HepG2 (cell line): ENCODE measurements around the gene KCNH6. TPM values are rescaled to one million over a fixed set of nuclear protein-coding genes. Genes with fewer than 3 reads are reported as not detected.

Experiments
- ATAC-seq: fragments of 200-7000 bp; cut with Tn5 transposase; 3 replicates; pipeline ENCODE4 v1.9.1; 2020; ENCODE audit warnings: mild to moderate bottlenecking, moderate library complexity
- BruUV-seq: library from RNA; stranded (reverse); fragments of 400-500 nt; replicated peaks from 2 replicates; lab custom pipeline; 2021; lab: Mats Ljungman, UMichigan
- CTCF ChIA-PET: fragments of 300-600 bp; formaldehyde crosslinking; extraction: SDS; loops from one replicate; lab custom pipeline; 2021; ENCODE audit warnings: low total read pairs, inconsistent platforms, low intra/inter-chr PET ratio; lab: Yijun Ruan, JAX
- POLR2A ChIA-PET: fragments of 350-600 bp; sonication (Branson Sonifier 250); formaldehyde crosslinking; loops from one replicate; lab custom pipeline; 2020; ENCODE audit warnings: antibody characterized with exemption, inconsistent platforms; lab: Yijun Ruan, JAX
- DNase-seq: peaks from one replicate; pipeline ENCODE4 v3.0.0-alpha.2; 2015; ENCODE audit warnings: low spot score
- FAIRE-seq: peaks from 3 replicates; lab custom pipeline; 2011; peaks lifted over from hg19 to GRCh38; lab: Jason Lieb, UNC
- H2AFZ ChIP-seq: one replicate; pipeline ENCODE4 v1.6.1; 2011; ENCODE audit warnings: low read length, inconsistent platforms
- H3K27ac ChIP-seq: fragments of 300-600 bp; 3 replicates; pipeline ENCODE4 v1.8.0; 2011; ENCODE audit warnings: mixed run types, mild to moderate bottlenecking, mixed read lengths, low read length, inconsistent platforms; ENCODE audit not compliant: insufficient read depth; ENCODE audit errors: extremely low read length
- H3K27me3 ChIP-seq, 2 experiments: fragments of 200-600 bp in 1 of 2; 2 replicates in 1 of 2; 3 replicates in 1 of 2; pipeline versions ENCODE4 v1.6.0 to v1.8.0; 2011; ENCODE audit warnings: low read length in 2 of 2, mild to moderate bottlenecking in 2 of 2, moderate library complexity in 2 of 2, inconsistent platforms in 1 of 2; ENCODE audit not compliant: insufficient read depth in 2 of 2, control insufficient read depth in 1 of 2
- H3K36me3 ChIP-seq, 2 experiments: fragments of 200-600 bp in 1 of 2; replicated peaks in 1 of 2; 2 replicates in 1 of 2; 3 replicates in 1 of 2; pipeline versions ENCODE4 v1.5.1 to v1.8.0; 2011; ENCODE audit warnings: low read length in 2 of 2, inconsistent platforms in 1 of 2; ENCODE audit not compliant: insufficient read depth in 2 of 2, control insufficient read depth in 1 of 2
- H3K4me1 ChIP-seq: 2 replicates; pipeline ENCODE4 v1.5.1; 2012; ENCODE audit warnings: low read length, inconsistent platforms; ENCODE audit not compliant: insufficient read depth
- H3K4me2 ChIP-seq: 2 replicates; pipeline ENCODE4 v1.6.0; 2011; ENCODE audit warnings: low read depth, low read length, inconsistent platforms
- H3K4me3 ChIP-seq, 3 experiments: fragments of 200-600 bp in 1 of 3; sonication (generic), shearing (Covaris generic) in 1 of 3; replicated peaks in 1 of 3; 2 replicates each; pipeline ENCODE4 v1.5.1; 2011 to 2016; ENCODE audit warnings: low read length in 3 of 3, inconsistent platforms in 2 of 3, low read depth in 2 of 3, mild to moderate bottlenecking in 2 of 3, control low read depth in 1 of 3, mixed read lengths in 1 of 3; ENCODE audit not compliant: insufficient read depth in 1 of 3
- H3K79me2 ChIP-seq: one replicate; pipeline ENCODE4 v1.6.1; 2011; ENCODE audit warnings: low read length, inconsistent platforms; ENCODE audit not compliant: insufficient read depth
- H3K9ac ChIP-seq: 2 replicates; pipeline ENCODE4 v1.6.0; 2011; ENCODE audit warnings: mild to moderate bottlenecking, low read depth, low read length, inconsistent platforms; ENCODE audit not compliant: insufficient read depth
- H3K9me3 ChIP-seq: 2 replicates; pipeline ENCODE4 v1.5.1; 2012; ENCODE audit warnings: mild to moderate bottlenecking, low read length
- H4K20me1 ChIP-seq: 2 replicates; pipeline ENCODE4 v1.6.0; 2011; ENCODE audit warnings: inconsistent platforms, mild to moderate bottlenecking, low read length, moderate library complexity; ENCODE audit not compliant: insufficient read depth
- CC2D1A ChIP-seq: sonication (generic); formaldehyde crosslinking; IDR thresholded peaks from 2 replicates; pipeline ENCODE4 v1.8.1; 2023; ENCODE audit warnings: mild to moderate bottlenecking, missing genetic modification reagents
- ESRRA ChIP-seq: sonication (generic); formaldehyde crosslinking; IDR thresholded peaks from 2 replicates; pipeline ENCODE4 v1.5.1; 2020; ENCODE audit warnings: mild to moderate bottlenecking, low read depth, missing genetic modification reagents
- PCBP2 ChIP-seq: fragments of 200-400 bp; formaldehyde crosslinking; optimal IDR thresholded peaks from 2 replicates; pipeline ENCODE3; 2018; ENCODE audit warnings: low read length, low read depth; ENCODE audit not compliant: poor library complexity, severe bottlenecking
- PRDM4 ChIP-seq: sonication (generic); formaldehyde crosslinking; IDR thresholded peaks from 2 replicates; pipeline ENCODE4 v1.9.0; 2021; ENCODE audit warnings: missing genetic modification reagents, borderline replicate concordance
- ZNF251 ChIP-seq: sonication (generic); formaldehyde crosslinking; IDR thresholded peaks from 2 replicates; pipeline ENCODE4 v1.9.0; 2021; ENCODE audit warnings: mild to moderate bottlenecking, missing genetic modification reagents
- ZNF263 ChIP-seq: sonication (generic); formaldehyde crosslinking; IDR thresholded peaks from 2 replicates; pipeline ENCODE4 v1.4.0; 2020; ENCODE audit warnings: missing genetic modification reagents
- ZNF746 ChIP-seq: sonication (generic); formaldehyde crosslinking; IDR thresholded peaks from 2 replicates; pipeline ENCODE4 v1.8.0; 2022; ENCODE audit warnings: mild to moderate bottlenecking, missing genetic modification reagents
- WGBS: methylation state at CpG from one replicate; pipeline ENCODE4 v1.1.6; 2017; ENCODE audit warnings: low lambda C conversion rate; 5-methylcytosine and 5-hydroxymethylcytosine counted together
- in situ Hi-C: cut with HindIII; loops from 2 replicates; pipeline ENCODE4 v1.10.0; 2017; ENCODE audit warnings: low pct_unique_long_range_greater_than_20kb; ENCODE audit not compliant: extremely low pct_ligation_motif_present
- intact Hi-C: fragments of 100-400 bp; cut with micrococcal nuclease; formaldehyde crosslinking; loops from one replicate; pipeline ENCODE4 v1.10.0; 2022; ENCODE audit not compliant: unreplicated experiment
- polyA plus RNA-seq, 8 experiments: library from polyadenylated mRNA; depleted of rRNA in 3 of 8; stranded (reverse) in 7 of 8; unstranded in 1 of 8; fragments of >200 nt; fragmentation: Illumina TruSeq in 4 of 8; extraction: Trizol in 4 of 8; gene quantifications; 2 replicates each; pipeline versions ENCODE4 v1.2.1 to v1.2.3, GENCODE V29; 2011 to 2016; ENCODE audit warnings: low read depth in 4 of 8, missing spikeins in 1 of 8, mixed read lengths in 1 of 8; ENCODE audit not compliant: insufficient read depth in 1 of 8
- total RNA-seq, 5 experiments: library from RNA; depleted of rRNA; stranded (reverse); fragments of >200 nt; fragmentation: Illumina TruSeq; extraction: Trizol; gene quantifications; 2 replicates each; pipeline ENCODE4 v1.2.3, GENCODE V29; 2016; ENCODE audit warnings: low read depth in 1 of 5
- TF ChIP-seq, protein P1 (sequence below): sonication (generic); formaldehyde crosslinking; IDR thresholded peaks from 2 replicates; pipeline ENCODE4 v1.5.0; 2020; ENCODE audit warnings: mild to moderate bottlenecking, missing genetic modification reagents
- TF ChIP-seq, protein P2 (sequence below): sonication (generic); formaldehyde crosslinking; IDR thresholded peaks from 2 replicates; pipeline ENCODE4 v1.8.0; 2023; ENCODE audit warnings: mild to moderate bottlenecking, missing genetic modification reagents

Gene KCNH6
- total and polyA plus RNA-seq, 2 of the 13 experiments (the other 11 are each of a cell fraction or from before 2014, with no cell fraction given), result 0.05 to 0.18 TPM

DNA sequence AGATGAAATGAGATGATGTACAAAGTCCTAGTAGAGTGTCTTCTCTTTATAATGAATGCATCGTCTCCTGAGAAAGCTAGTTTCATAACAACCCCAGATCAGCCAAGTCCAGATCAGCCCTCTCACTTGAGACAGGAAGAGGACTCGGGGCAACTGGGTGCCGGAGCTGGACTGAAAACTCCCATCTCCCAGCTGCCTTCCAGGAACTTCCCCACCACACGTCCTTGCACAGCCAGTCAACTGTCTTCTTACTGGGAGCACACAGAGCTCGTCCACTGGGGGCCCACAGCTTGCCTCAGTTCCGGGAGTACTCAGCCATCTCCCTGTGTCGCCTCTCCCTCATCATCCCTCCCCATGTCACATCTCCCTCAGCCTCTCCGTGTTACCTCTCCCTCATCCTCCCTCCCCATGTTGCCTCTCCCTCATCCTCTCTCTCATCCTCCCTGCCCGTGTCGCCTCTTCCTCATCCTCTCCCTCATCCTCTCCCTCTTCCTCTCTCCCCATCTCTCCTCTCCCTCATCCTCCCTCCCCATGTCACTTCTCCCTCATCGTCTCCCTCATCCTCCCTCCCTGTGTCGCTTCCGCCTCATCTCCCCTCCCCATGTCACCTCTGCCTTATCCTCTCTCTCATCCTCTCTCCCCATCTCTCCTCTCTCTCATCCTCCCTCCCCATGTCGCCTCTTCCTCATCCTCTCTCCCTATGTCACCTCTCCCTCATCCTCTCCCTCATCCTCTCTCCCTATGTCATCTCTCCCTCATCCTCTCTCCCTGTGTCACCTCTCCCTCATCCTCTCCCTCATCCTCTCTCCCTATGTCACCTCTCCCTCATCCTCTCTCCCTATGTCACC, 22.4 kb upstream of the KCNH6 start:
- no peak overlapping the region for H2AFZ ChIP-seq
- H3K27ac ChIP-seq, result no peak overlapping the region
- H3K9me3 ChIP-seq, result no peaks in the 10 kb centered on the region
- no peak overlapping the region for H3K9ac ChIP-seq
- no peak overlapping the region for H3K4me2 ChIP-seq
- in situ Hi-C loops (no loop called here), intact Hi-C loops (no loop called here)
- H4K20me1 ChIP-seq, result no peaks in the 10 kb centered on the region
- WGBS, result 22% methylated on average over 14 of the region's 14 CpGs
- BruUV-seq, result no TSS peak
- no peak for ATAC-seq
- H3K36me3 ChIP-seq, result no peaks in the 10 kb centered on the region
- ChIA-PET CTCF (no interaction called here), POLR2A (no interaction called here)
- DNase-seq, result no peak
- H3K27me3 ChIP-seq, result peaks cover 6 to 39% of the 10 kb centered on the region in 2 experiments; a peak in 3 of 5 replicates
- FAIRE-seq, result no peak
- H3K79me2 ChIP-seq, result no peaks in the 10 kb centered on the region
- no peak overlapping the region for H3K4me3 ChIP-seq
- H3K4me1 ChIP-seq, result peaks cover 20% of the 10 kb centered on the region
- no peak for TF ChIP-seq ZNF251 (CRISPR knock-in tag)
- TF ChIP-seq CC2D1A (CRISPR knock-in tag), result no peak
- no peak for TF ChIP-seq ZNF746
- TF ChIP-seq, protein P1, sequence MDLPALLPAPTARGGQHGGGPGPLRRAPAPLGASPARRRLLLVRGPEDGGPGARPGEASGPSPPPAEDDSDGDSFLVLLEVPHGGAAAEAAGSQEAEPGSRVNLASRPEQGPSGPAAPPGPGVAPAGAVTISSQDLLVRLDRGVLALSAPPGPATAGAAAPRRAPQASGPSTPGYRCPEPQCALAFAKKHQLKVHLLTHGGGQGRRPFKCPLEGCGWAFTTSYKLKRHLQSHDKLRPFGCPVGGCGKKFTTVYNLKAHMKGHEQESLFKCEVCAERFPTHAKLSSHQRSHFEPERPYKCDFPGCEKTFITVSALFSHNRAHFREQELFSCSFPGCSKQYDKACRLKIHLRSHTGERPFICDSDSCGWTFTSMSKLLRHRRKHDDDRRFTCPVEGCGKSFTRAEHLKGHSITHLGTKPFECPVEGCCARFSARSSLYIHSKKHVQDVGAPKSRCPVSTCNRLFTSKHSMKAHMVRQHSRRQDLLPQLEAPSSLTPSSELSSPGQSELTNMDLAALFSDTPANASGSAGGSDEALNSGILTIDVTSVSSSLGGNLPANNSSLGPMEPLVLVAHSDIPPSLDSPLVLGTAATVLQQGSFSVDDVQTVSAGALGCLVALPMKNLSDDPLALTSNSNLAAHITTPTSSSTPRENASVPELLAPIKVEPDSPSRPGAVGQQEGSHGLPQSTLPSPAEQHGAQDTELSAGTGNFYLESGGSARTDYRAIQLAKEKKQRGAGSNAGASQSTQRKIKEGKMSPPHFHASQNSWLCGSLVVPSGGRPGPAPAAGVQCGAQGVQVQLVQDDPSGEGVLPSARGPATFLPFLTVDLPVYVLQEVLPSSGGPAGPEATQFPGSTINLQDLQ (CRISPR knock-in tag), result no peak
- TF ChIP-seq PCBP2, result peak; percentile 72
- TF ChIP-seq ZNF263, result peak; percentile 86
- no peak for TF ChIP-seq PRDM4 (CRISPR knock-in tag)
- TF ChIP-seq, protein P2, sequence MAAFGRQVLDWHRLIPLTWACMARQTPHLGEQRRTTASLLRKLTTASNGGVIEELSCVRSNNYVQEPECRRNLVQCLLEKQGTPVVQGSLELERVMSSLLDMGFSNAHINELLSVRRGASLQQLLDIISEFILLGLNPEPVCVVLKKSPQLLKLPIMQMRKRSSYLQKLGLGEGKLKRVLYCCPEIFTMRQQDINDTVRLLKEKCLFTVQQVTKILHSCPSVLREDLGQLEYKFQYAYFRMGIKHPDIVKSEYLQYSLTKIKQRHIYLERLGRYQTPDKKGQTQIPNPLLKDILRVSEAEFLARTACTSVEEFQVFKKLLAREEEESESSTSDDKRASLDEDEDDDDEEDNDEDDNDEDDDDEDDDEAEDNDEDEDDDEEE (CRISPR knock-in tag), result no peak
- no peak for TF ChIP-seq ESRRA (CRISPR knock-in tag)
